ENCODE measurements around the gene KIRREL3. TPM values are rescaled to one million over a fixed set of nuclear protein-coding genes. Genes with fewer than 3 reads are reported as not detected.

The KIRREL3 gene
- total and polyA plus RNA-seq, 2 of the 4 experiments (the other 2 are of a cell fraction) = 10.9 to 15.9 TPM

DNA sequence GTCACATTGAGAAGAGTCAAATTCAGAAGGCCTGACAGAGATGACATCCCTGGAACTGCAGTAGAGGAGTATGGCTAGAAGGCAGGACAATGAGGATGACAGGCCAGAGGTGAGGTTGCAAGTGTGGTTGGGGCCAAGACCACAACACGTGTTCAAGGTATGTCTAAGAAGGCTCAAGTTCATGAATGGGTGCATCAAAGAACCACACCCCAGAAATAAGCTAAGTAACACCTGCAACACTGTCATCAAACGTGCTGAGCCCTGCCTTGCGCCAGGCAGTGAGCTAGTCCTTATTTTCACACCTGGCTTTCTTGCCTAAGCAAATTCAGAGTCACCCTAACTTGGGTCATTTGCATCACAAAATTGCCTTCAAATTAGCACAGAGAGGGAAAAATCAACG is 313.6 kb downstream of the KIRREL3 start:
- Histone ChIP-seq H3K9me3 (ENCODE audit: control insufficient read depth, insufficient read depth, low read length) (no peaks in the 10 kb centered on the region), H2AFZ (replicated peaks; ENCODE audit: low read length, poor library complexity) (no peak overlapping the region), H3K23ac (ENCODE audit: low read depth, low read length) (no peak overlapping the region), H2BK5ac (ENCODE audit: low read depth, low read length, poor library complexity, severe bottlenecking) (no peak overlapping the region), H4K91ac (ENCODE audit: insufficient read depth, low read depth, low read length) (no peak overlapping the region), H3K4me2 (ENCODE audit: low read depth, low read length) (no peak overlapping the region), H3K18ac (ENCODE audit: low read depth, low read length) (no peak overlapping the region), H3K27me3 (ENCODE audit: control insufficient read depth, insufficient read depth, low read length) (no peaks in the 10 kb centered on the region), H3K4me3 (ENCODE audit: insufficient read depth, low read depth, low read length) (no peak overlapping the region), H4K5ac (ENCODE audit: low read depth, low read length) (no peak overlapping the region), H3K79me1 (ENCODE audit: low read depth in 1 of 2, low read length in 2 of 2) (peaks cover 0 to 4% of the 10 kb centered on the region in 2 experiments; a peak in 2 of 4 replicates), H3K56ac (ENCODE audit: extremely low read depth, insufficient read depth, low read length) (no peak overlapping the region), H2BK20ac (ENCODE audit: low read depth, low read length) (no peak overlapping the region), H3K4ac (ENCODE audit: low read depth, low read length) (no peak overlapping the region), H2AK5ac (ENCODE audit: low read depth, low read length) (no peak overlapping the region), H3K14ac (replicated peaks; ENCODE audit: low read depth, low read length) (no peak overlapping the region), H3K9ac (ENCODE audit: low read depth, low read length) (no peak overlapping the region), H3K27ac (ENCODE audit: insufficient read depth, low read length) (no peak overlapping the region), H4K8ac (ENCODE audit: low read depth in 2 of 2, low read length in 2 of 2) (no peak overlapping the region), H3K36me3 (ENCODE audit: control insufficient read depth, insufficient read depth, low read length) (no peaks in the 10 kb centered on the region), H4K20me1 (ENCODE audit: insufficient read depth, low read length) (no peaks in the 10 kb centered on the region), H3K9me1 (ENCODE audit: insufficient read depth, low read length) (peaks cover 4% of the 10 kb centered on the region; the same call in 1 of the 2 replicates), H3K4me1 (ENCODE audit: control insufficient read depth, insufficient read depth, low read length) (no peaks in the 10 kb centered on the region), H2BK120ac (ENCODE audit: low read depth, low read length) (no peak overlapping the region), H2BK15ac (ENCODE audit: low read depth, low read length) (no peak overlapping the region), H2AK9ac (replicated peaks; ENCODE audit: low read depth, low read length, poor library complexity) (no peak overlapping the region)
- CTCF ChIA-PET = no interaction called here
- no TSS peak for BruUV-seq (replicated peaks)
- no peak for ATAC-seq (ENCODE audit: low read depth)
- WGBS, 2 experiments (ENCODE audit: extremely low coverage in 2 of 2, insufficient read length in 1 of 2) = 72% methylated on average over 2 of the region's 4 CpGs; no CpG with 5 or more reads in 1 of the 2 experiments
- TF ChIP-seq RAD21 (IDR thresholded peaks at IDR 0.05; ENCODE audit: low read length) = no peak
- no peak for TF ChIP-seq CHD1 (IDR thresholded peaks at IDR 0.05; ENCODE audit: low read depth, low read length)
- DNase-seq = no peak
- intact Hi-C loops (cut with micrococcal nuclease) (no loop called here), dilution Hi-C loops (cut with HindIII; ENCODE audit: low sequenced_read_pairs, unreplicated experiment) (no loop called here), in situ Hi-C loops (cut with MboI; ENCODE audit: low sequenced_read_pairs) (no loop called here)
- POLR2A ChIA-PET (ENCODE audit: unreplicated experiment) = no interaction called here

Data from IMR-90 (cell line).